Sigmoid colon (tissue), 7 donors: Measurements from ENCODE around the gene TOP1. TPM values are rescaled to one million over a fixed set of nuclear protein-coding genes. Genes with fewer than 3 reads are reported as not detected.

Experiments
- DNase-seq: peaks from one replicate; pipeline ENCODE4 v3.0.0-alpha.2; 2019
- H3K27ac ChIP-seq, 4 donors: fragments of 200-600 bp; sonication (generic); one replicate each; pipeline ENCODE4 v1.5.1; 2016 to 2019; ENCODE audit warnings: mild to moderate bottlenecking in 1 of 4
- H3K27me3 ChIP-seq, 3 donors: fragments of 200-600 bp; sonication (generic); one replicate each; pipeline ENCODE4 v1.5.1; 2019; ENCODE audit warnings: mild to moderate bottlenecking in 1 of 3
- H3K36me3 ChIP-seq, 4 donors: fragments of 200-600 bp; sonication (generic); one replicate each; pipeline ENCODE4 v1.5.1; 2016 to 2019
- H3K4me1 ChIP-seq, 4 donors: fragments of 200-600 bp; sonication (generic); one replicate each; pipeline ENCODE4 v1.5.1; 2017 to 2019
- H3K4me3 ChIP-seq, 4 donors: fragments of 200-600 bp; sonication (generic); one replicate each; pipeline ENCODE4 v1.5.1; 2017 to 2019; ENCODE audit warnings: mild to moderate bottlenecking in 2 of 4, moderate library complexity in 1 of 4
- H3K9me3 ChIP-seq, 4 donors: fragments of 200-600 bp in 3 of 4; sonication (generic) in 3 of 4; one replicate each; pipeline versions ENCODE4 v1.5.1 to v1.6.1; 2013 to 2019
- CTCF ChIP-seq, 4 experiments: fragments of 450-650 bp in 3 of 4; fragments of 200-600 bp in 1 of 4; IDR thresholded peaks; one replicate each; pipeline ENCODE4 v1.5.1; 2016 to 2019; ENCODE audit warnings: antibody characterized with exemption in 4 of 4, mild to moderate bottlenecking in 3 of 4, moderate library complexity in 2 of 4
- EP300 ChIP-seq, 4 donors: sonication (generic); formaldehyde crosslinking; IDR thresholded peaks; one replicate each; pipeline ENCODE4 v1.6.1; 2017; ENCODE audit warnings: antibody characterized with exemption in 4 of 4
- POLR2A ChIP-seq, 2 donors: fragments of 450-650 bp; IDR thresholded peaks; one replicate each; pipeline ENCODE4 v1.6.1; 2016; ENCODE audit warnings: antibody characterized with exemption in 2 of 2, mild to moderate bottlenecking in 2 of 2, moderate library complexity in 2 of 2
- POLR2AphosphoS5 ChIP-seq, 4 donors: sonication (generic); formaldehyde crosslinking; IDR thresholded peaks; one replicate each; pipeline ENCODE4 v1.6.1; 2017; ENCODE audit warnings: antibody characterized with exemption in 4 of 4
- WGBS, 2 donors: extraction: QIAGEN DNeasy Blood & Tissue Kit; methylation state at CpG; one replicate each; pipeline ENCODE4 v1.1.7; 2013; 5-methylcytosine and 5-hydroxymethylcytosine counted together
- intact Hi-C: fragments of 100-400 bp; cut with DNase I; formaldehyde crosslinking; loops from one replicate; pipeline ENCODE4 v1.15.1; 2023
- polyA plus RNA-seq, 3 donors: library from polyadenylated mRNA; stranded (reverse); fragments of 200-250 nt; gene quantifications; one replicate each; pipeline ENCODE4 v1.2.3, GENCODE V29; 2013
- total RNA-seq, 4 donors: library from RNA; depleted of rRNA; stranded (reverse); fragments of >200 nt; gene quantifications; one replicate each; pipeline ENCODE4 v1.1.0, GENCODE V29; 2016
- donor health status: healthy with polysubstance abuse.
- donor health status: Bipolar disorder and iron deficiency.
- donor health status: healthy.

TOP1 gene
- total and polyA plus RNA-seq, 7 donors: 22.0 to 45.0 (median 26.4) TPM

GRCh38 chr20:41098703-41099250 is 70.2 kb downstream of the TOP1 start:
- intact Hi-C loops: no loop called here
- WGBS, 2 donors: 83 to 84% methylated on average over 4 of the region's 4 CpGs
- DNase-seq: no peak

GRCh38 chr20:41100001-41100480 is 71.4 kb downstream of the TOP1 start:
- Histone ChIP-seq H3K9me3 (no peaks in the 10 kb centered on the region), H3K4me1 (no peaks in the 10 kb centered on the region), H3K4me3 (no peak overlapping the region), H3K27me3 (no peaks in the 10 kb centered on the region), H3K36me3 (peaks cover 16 to 94% (median 51%) of the 10 kb centered on the region in 4 donors), H3K27ac (no peak overlapping the region)
- no peak for DNase-seq
- TF ChIP-seq EP300 (IDR thresholded peaks at IDR 0.05) (no peak), POLR2A (IDR thresholded peaks at IDR 0.05) (no peak), POLR2AphosphoS5 (IDR thresholded peaks at IDR 0.05) (no peak), CTCF (IDR thresholded peaks at IDR 0.05) (no peak)
- 95 to 96% methylated on average over 9 of the region's 9 CpGs for WGBS, 2 donors
- intact Hi-C loops: no loop called here

More at GRCh38 chr20:41098703-41099250, 70.2 kb downstream of the TOP1 start:
- peak in 1 of 4 donors; percentile 36 for TF ChIP-seq POLR2AphosphoS5 (IDR thresholded peaks at IDR 0.05)
- TF ChIP-seq EP300 (IDR thresholded peaks at IDR 0.05): no peak
- Histone ChIP-seq H3K9me3 (no peaks in the 10 kb centered on the region), H3K27me3 (no peaks in the 10 kb centered on the region), H3K4me1 (no peaks in the 10 kb centered on the region), H3K4me3 (no peak overlapping the region), H3K36me3 (peaks cover 16 to 89% (median 44%) of the 10 kb centered on the region in 4 donors), H3K27ac (no peak overlapping the region)

GRCh38 chr20:41101660-41102059 is 73.0 kb downstream of the TOP1 start:
- Histone ChIP-seq H3K4me3 (no peak overlapping the region), H3K27me3 (no peaks in the 10 kb centered on the region), H3K27ac (no peak overlapping the region), H3K36me3 (peaks cover 16 to 96% (median 47%) of the 10 kb centered on the region in 4 donors), H3K9me3 (no peaks in the 10 kb centered on the region), H3K4me1 (no peaks in the 10 kb centered on the region)
- no peak for DNase-seq
- no peak for TF ChIP-seq POLR2AphosphoS5 (IDR thresholded peaks at IDR 0.05)
- no peak for TF ChIP-seq POLR2A (IDR thresholded peaks at IDR 0.05)
- no peak for TF ChIP-seq EP300 (IDR thresholded peaks at IDR 0.05)
- no peak for TF ChIP-seq CTCF (IDR thresholded peaks at IDR 0.05)
- intact Hi-C loops: no loop called here
- WGBS, 2 donors: 84 to 91% methylated on average over 2 of the region's 2 CpGs

GRCh38 chr20:41108531-41108930 is 79.9 kb downstream of the TOP1 start:
- H3K27me3 ChIP-seq: no peaks in the 10 kb centered on the region
- DNase-seq: no peak
- no peaks in the 10 kb centered on the region for H3K9me3 ChIP-seq
- peaks cover 0 to 74% (median 22%) of the 10 kb centered on the region in 4 donors for H3K36me3 ChIP-seq
- TF ChIP-seq CTCF (IDR thresholded peaks at IDR 0.05): no peak
- no peak for TF ChIP-seq EP300 (IDR thresholded peaks at IDR 0.05)
- no peak overlapping the region for H3K27ac ChIP-seq
- 93 to 96% methylated on average over 1 of the region's 1 CpG for WGBS, 2 donors
- no peak overlapping the region for H3K4me3 ChIP-seq
- H3K4me1 ChIP-seq: no peaks in the 10 kb centered on the region
- intact Hi-C loops: no loop called here

GRCh38 chr20:41110012-41110411 is 81.4 kb downstream of the TOP1 start:
- Histone ChIP-seq H3K9me3 (no peaks in the 10 kb centered on the region), H3K27ac (no peak overlapping the region), H3K36me3 (peaks cover 10 to 74% (median 26%) of the 10 kb centered on the region in 4 donors), H3K4me1 (no peaks in the 10 kb centered on the region), H3K4me3 (no peak overlapping the region), H3K27me3 (no peaks in the 10 kb centered on the region)
- TF ChIP-seq POLR2A (IDR thresholded peaks at IDR 0.05): no peak
- no peak for TF ChIP-seq POLR2AphosphoS5 (IDR thresholded peaks at IDR 0.05)
- TF ChIP-seq CTCF (IDR thresholded peaks at IDR 0.05): no peak
- TF ChIP-seq EP300 (IDR thresholded peaks at IDR 0.05): no peak
- intact Hi-C loops: no loop called here
- DNase-seq: no peak
- WGBS, 2 donors: 97 to 98% methylated on average over 11 of the region's 11 CpGs
